Skeletal muscle tissue (tissue), 4 donors: ENCODE data around the gene NAT9. TPM values are rescaled to one million over a fixed set of nuclear protein-coding genes. Genes with fewer than 3 reads are reported as not detected.

Experiments used
- H3K27ac ChIP-seq: one replicate; pipeline ENCODE4 v1.7.0; 2013; ENCODE audit warnings: mild to moderate bottlenecking, low read depth, low read length, inconsistent platforms
- H3K27me3 ChIP-seq, 3 donors: one replicate each; pipeline ENCODE4 v1.7.0; 2013; ENCODE audit warnings: low read length in 3 of 3; ENCODE audit not compliant: control insufficient read depth in 3 of 3, insufficient read depth in 3 of 3
- H3K36me3 ChIP-seq, 3 donors: one replicate each; pipeline ENCODE4 v1.7.0; 2013; ENCODE audit warnings: low read length in 3 of 3; ENCODE audit not compliant: control insufficient read depth in 3 of 3, insufficient read depth in 3 of 3
- H3K4me1 ChIP-seq, 3 donors: one replicate each; pipeline ENCODE4 v1.7.0; 2013; ENCODE audit warnings: low read length in 3 of 3, mild to moderate bottlenecking in 3 of 3; ENCODE audit not compliant: control insufficient read depth in 3 of 3, insufficient read depth in 3 of 3
- H3K4me3 ChIP-seq, 3 donors: one replicate each; pipeline ENCODE4 v1.7.0; 2013; ENCODE audit warnings: low read length in 3 of 3
- H3K9ac ChIP-seq, 3 donors: one replicate each; pipeline ENCODE4 v1.7.0; 2013; ENCODE audit warnings: low read length in 3 of 3, mild to moderate bottlenecking in 3 of 3, moderate library complexity in 2 of 3, low read depth in 1 of 3
- H3K9me3 ChIP-seq, 3 donors: one replicate each; pipeline ENCODE4 v1.7.0; 2013; ENCODE audit warnings: low read length in 3 of 3; ENCODE audit not compliant: control insufficient read depth in 3 of 3
- total RNA-seq: library from RNA; depleted of rRNA; stranded (reverse); fragments of >200 nt; gene quantifications from one replicate; pipeline ENCODE4 v1.2.3, GENCODE V29; 2014
- donor health status: Osteomylitis.

NAT9 gene
- total RNA-seq, 1 donor from 2014 or later, result 17.7 TPM

DNA sequence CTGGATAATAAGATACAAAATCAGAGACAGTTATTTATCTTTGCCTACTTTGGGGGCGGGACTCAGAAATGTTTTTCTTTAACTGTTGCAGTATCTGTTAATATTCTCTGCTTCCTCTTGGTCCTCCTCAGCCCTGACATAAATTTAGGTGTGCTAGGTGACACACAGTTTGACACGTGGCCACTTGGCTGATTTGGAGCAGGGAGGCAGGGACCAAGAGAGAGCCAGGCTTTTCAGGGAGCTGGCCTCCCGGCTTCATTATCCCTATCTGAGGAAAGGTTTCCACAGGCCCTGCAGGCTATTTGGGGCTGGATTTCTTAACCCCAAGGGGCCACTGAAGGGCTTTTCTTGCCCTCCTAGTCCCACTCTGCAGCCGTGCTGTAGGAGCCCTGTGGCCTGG lies 20.1 kb upstream of the NAT9 start:
- Histone ChIP-seq H3K9ac (no peak overlapping the region), H3K4me3 (no peak overlapping the region), H3K9me3 (no peaks in the 10 kb centered on the region), H3K4me1 (peaks cover 0 to 6% (median 0%) of the 10 kb centered on the region in 3 donors), H3K36me3 (peaks cover 61 to 68% (median 62%) of the 10 kb centered on the region in 3 donors), H3K27ac (no peak overlapping the region), H3K27me3 (no peaks in the 10 kb centered on the region)

- Histone ChIP-seq H3K4me1 (peaks cover 0 to 6% (median 0%) of the 10 kb centered on the region in 3 donors), H3K9ac (no peak overlapping the region), H3K27ac (no peak overlapping the region), H3K4me3 (no peak overlapping the region), H3K9me3 (no peaks in the 10 kb centered on the region), H3K36me3 (peaks cover 57 to 65% (median 60%) of the 10 kb centered on the region in 3 donors), H3K27me3 (no peaks in the 10 kb centered on the region)
Measured at GRCh38 chr17:74795327-74796020, 19.3 kb upstream of the NAT9 start.

DNA sequence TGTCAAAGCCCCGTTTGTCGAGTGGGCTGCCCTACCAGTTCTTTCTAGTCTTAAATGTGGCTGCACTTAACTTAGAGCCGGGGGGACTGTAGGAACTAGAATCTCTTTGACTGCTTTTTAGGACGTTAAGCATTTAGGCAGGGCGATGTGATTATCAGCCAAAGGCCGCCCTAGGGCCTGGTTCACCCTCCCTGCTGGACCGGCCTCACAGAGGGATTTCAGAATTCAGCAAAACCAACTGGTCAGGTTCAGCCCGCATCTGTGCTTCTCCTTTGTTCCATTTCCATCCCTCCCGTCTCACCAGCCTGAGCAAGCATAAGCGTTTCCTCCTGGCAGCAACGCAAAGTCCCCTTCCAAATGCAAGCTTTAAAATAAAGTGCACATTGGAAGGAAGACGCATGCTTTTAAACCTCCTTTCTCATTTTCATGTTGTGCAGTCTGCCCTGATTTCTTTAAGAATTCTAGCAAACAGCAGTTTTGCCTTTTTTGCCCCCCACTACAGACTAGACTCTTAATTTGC lies 16.5 kb upstream of the NAT9 start:
- Histone ChIP-seq H3K4me3 (no peak overlapping the region), H3K4me1 (peaks cover 0 to 3% (median 0%) of the 10 kb centered on the region in 3 donors), H3K9me3 (no peaks in the 10 kb centered on the region), H3K36me3 (peaks cover 45 to 57% (median 53%) of the 10 kb centered on the region in 3 donors), H3K27me3 (no peaks in the 10 kb centered on the region), H3K27ac (no peak overlapping the region), H3K9ac (no peak overlapping the region)

GRCh38 chr17:74790161-74791058 lies 14.3 kb upstream of the NAT9 start:
- Histone ChIP-seq H3K4me3 (no peak overlapping the region), H3K9ac (no peak overlapping the region), H3K27ac (no peak overlapping the region), H3K36me3 (peaks cover 37 to 45% (median 38%) of the 10 kb centered on the region in 3 donors), H3K9me3 (no peaks in the 10 kb centered on the region), H3K27me3 (no peaks in the 10 kb centered on the region), H3K4me1 (peaks cover 0 to 2% (median 0%) of the 10 kb centered on the region in 3 donors)

- H3K9me3 ChIP-seq, result no peaks in the 10 kb centered on the region
- no peaks in the 10 kb centered on the region for H3K27me3 ChIP-seq
- H3K4me3 ChIP-seq, result no peak overlapping the region
- peaks cover 0 to 2% (median 0%) of the 10 kb centered on the region in 3 donors for H3K4me1 ChIP-seq
- H3K36me3 ChIP-seq, result peaks cover 17 to 23% (median 21%) of the 10 kb centered on the region in 3 donors
- H3K9ac ChIP-seq, result no peak overlapping the region
- H3K27ac ChIP-seq, result no peak overlapping the region
Measured at GRCh38 chr17:74786431-74787055, 10.4 kb upstream of the NAT9 start.

- Histone ChIP-seq H3K4me3 (no peak overlapping the region), H3K27ac (no peak overlapping the region), H3K36me3 (peaks cover 14 to 23% (median 21%) of the 10 kb centered on the region in 3 donors), H3K4me1 (no peaks in the 10 kb centered on the region), H3K27me3 (no peaks in the 10 kb centered on the region), H3K9ac (no peak overlapping the region), H3K9me3 (no peaks in the 10 kb centered on the region)
Measured at GRCh38 chr17:74785981-74786360, 9.8 kb upstream of the NAT9 start.

GRCh38 chr17:74785096-74785980 lies 9.2 kb upstream of the NAT9 start:
- Histone ChIP-seq H3K4me3 (no peak overlapping the region), H3K9ac (no peak overlapping the region), H3K9me3 (no peaks in the 10 kb centered on the region), H3K27me3 (no peaks in the 10 kb centered on the region), H3K36me3 (peaks cover 15 to 24% (median 22%) of the 10 kb centered on the region in 3 donors), H3K4me1 (no peaks in the 10 kb centered on the region), H3K27ac (no peak overlapping the region)

DNA sequence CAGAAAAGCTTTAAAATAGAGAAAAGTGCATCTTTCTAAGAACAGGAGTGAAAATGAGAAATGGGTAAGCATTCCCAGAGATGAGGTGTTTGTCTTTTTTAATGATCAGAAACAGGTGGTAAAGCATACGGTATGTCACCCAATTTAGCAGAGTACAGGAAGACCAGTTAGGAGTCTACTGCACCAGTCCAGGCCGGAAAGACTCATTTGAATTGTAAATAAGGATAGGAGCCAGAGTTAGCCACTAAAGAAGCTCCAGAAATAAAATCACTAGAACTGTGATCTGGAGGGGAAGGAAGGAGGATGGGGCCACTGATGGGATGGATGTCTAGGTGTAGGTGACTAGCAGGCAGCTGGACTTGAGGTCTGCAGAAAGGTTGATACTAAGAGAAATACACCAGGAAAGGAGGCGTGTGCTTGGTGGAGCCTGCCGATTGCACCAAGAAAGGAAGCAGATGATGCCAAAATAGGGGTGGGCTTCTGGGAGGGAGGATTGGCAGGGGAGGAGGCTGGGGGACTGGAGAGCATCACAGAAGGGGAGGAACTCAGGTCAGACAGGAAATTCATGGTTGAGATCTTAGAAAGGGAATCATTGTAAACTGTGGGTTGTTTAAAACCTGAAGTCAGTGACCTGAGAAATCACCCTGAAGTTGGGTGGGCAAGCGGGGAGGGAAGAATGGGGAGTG lies 8.1 kb upstream of the NAT9 start:
- no peak overlapping the region for H3K9ac ChIP-seq
- H3K27me3 ChIP-seq, result no peaks in the 10 kb centered on the region
- H3K9me3 ChIP-seq, result no peaks in the 10 kb centered on the region
- no peak overlapping the region for H3K27ac ChIP-seq
- no peak overlapping the region for H3K4me3 ChIP-seq
- H3K4me1 ChIP-seq, result no peaks in the 10 kb centered on the region
- H3K36me3 ChIP-seq, result peaks cover 23 to 26% (median 24%) of the 10 kb centered on the region in 3 donors

GRCh38 chr17:74782571-74782970 lies 6.4 kb upstream of the NAT9 start:
- H3K27me3 ChIP-seq, result no peaks in the 10 kb centered on the region
- no peak overlapping the region for H3K9ac ChIP-seq
- H3K36me3 ChIP-seq, result peaks cover 17 to 21% (median 19%) of the 10 kb centered on the region in 3 donors
- no peaks in the 10 kb centered on the region for H3K9me3 ChIP-seq
- H3K4me1 ChIP-seq, result peaks cover 0 to 5% (median 0%) of the 10 kb centered on the region in 3 donors
- no peak overlapping the region for H3K27ac ChIP-seq
- H3K4me3 ChIP-seq, result no peak overlapping the region
